Osteoblast (primary cell): ENCODE results near the gene CALML5. TPM values are rescaled to one million over a fixed set of nuclear protein-coding genes. Genes with fewer than 3 reads are reported as not detected.
A peak's percentile ranks its signal among the peaks of the same experiment; 100 is the strongest.

ENCODE experiments used
- DNase-seq: peaks from one replicate; pipeline ENCODE4 v3.0.0; 2011; ENCODE audit warnings: low spot score, mixed read lengths; ENCODE audit not compliant: insufficient read length; ENCODE audit errors: missing footprints
- H2AFZ ChIP-seq: 2 replicates; pipeline ENCODE4 v1.6.0; 2011; ENCODE audit warnings: mild to moderate bottlenecking, low read length
- H3K27ac ChIP-seq: 2 replicates; pipeline ENCODE4 v1.5.1; 2011; ENCODE audit warnings: mild to moderate bottlenecking, low read depth, low read length, moderate library complexity
- H3K27me3 ChIP-seq: 2 replicates; pipeline ENCODE4 v1.6.0; 2012; ENCODE audit warnings: mild to moderate bottlenecking, control low read depth, inconsistent platforms, low read length, moderate library complexity; ENCODE audit not compliant: insufficient read depth
- H3K36me3 ChIP-seq: 2 replicates; pipeline ENCODE4 v1.5.1; 2011; ENCODE audit warnings: mild to moderate bottlenecking, low read length, control low read depth, moderate library complexity; ENCODE audit not compliant: insufficient read depth
- H3K4me1 ChIP-seq: 2 replicates; pipeline ENCODE4 v1.5.1; 2011; ENCODE audit warnings: mild to moderate bottlenecking, low read length, control low read depth, moderate library complexity; ENCODE audit not compliant: insufficient read depth
- H3K4me2 ChIP-seq: 2 replicates; pipeline ENCODE4 v1.6.0; 2011; ENCODE audit warnings: mild to moderate bottlenecking, low read length; ENCODE audit not compliant: insufficient read depth
- H3K4me3 ChIP-seq: fragments of 200-600 bp; sonication (generic); 3 replicates; pipeline ENCODE4 v1.5.1; 2012; ENCODE audit warnings: mild to moderate bottlenecking, low read length, inconsistent platforms; ENCODE audit not compliant: insufficient read depth
- H3K79me2 ChIP-seq: 2 replicates; pipeline ENCODE4 v1.6.0; 2012; ENCODE audit warnings: mild to moderate bottlenecking, low read length, control low read depth, inconsistent platforms; ENCODE audit not compliant: insufficient read depth
- H3K9me3 ChIP-seq: 2 replicates; pipeline ENCODE4 v1.5.1; 2011; ENCODE audit warnings: low read depth, low read length, control low read depth
- H4K20me1 ChIP-seq: 2 replicates; pipeline ENCODE4 v1.6.0; 2012; ENCODE audit warnings: mild to moderate bottlenecking, low read length, control low read depth; ENCODE audit not compliant: insufficient read depth
- CTCF ChIP-seq: IDR thresholded peaks from 2 replicates; pipeline ENCODE4 v1.5.1; 2011; ENCODE audit warnings: mild to moderate bottlenecking, low read depth, low read length, moderate library complexity; ENCODE audit errors: extremely low read depth
- total RNA-seq: library from RNA; depleted of rRNA; stranded (reverse); fragments of >200 nt; gene quantifications from 2 replicates; pipeline ENCODE4 v1.2.3, GENCODE V29; 2012

The CALML5 gene
- total RNA-seq, 1 donor = not detected

GRCh38 chr10:5506246-5506645 lies 6.9 kb upstream of the CALML5 start:
- H3K4me1 ChIP-seq = no peaks in the 10 kb centered on the region

DNA sequence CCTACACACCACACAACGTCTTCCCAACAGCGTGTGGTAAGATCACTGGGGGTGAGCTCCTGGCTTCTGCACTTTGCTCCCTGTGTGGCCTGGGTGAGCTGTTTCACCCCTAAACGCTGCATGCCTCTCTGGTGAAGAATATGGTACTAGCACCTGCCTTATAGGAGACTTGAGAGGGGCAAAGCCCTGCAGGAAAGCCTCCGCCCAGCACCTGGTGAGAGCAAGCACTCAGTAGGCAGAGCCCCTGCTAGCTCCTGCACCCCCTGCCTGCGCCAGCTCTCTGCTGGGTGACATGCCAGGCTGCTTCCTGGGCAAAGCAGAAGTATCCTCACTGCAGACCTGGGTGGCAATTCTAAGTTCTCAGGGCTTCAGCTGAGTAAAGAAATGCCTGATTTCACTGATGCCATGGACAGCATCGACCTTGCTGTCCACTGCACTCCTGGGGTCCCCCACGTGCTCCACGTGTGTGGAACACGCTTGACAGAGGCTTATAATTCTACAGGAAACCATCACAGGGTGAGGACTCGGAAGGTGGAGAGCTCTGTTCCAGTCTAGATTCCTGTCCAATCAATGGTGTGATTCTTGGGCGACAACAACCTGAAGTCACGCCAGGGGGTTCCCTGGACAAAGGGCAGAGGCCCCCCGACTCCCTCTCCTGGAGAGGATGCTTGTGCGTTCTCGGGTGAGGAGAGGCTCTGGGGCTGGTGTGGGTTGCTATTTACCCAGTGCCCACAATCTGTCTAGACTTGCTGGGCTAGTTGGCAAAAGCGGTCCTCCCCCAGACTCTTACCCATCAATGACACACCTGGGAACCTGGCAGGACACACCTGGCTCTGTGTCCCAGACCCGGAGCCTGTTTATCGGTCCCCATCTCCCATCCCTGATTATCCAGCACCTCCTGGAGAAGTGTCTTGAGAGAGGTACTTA lies 5.0 kb upstream of the CALML5 start:
- Histone ChIP-seq H3K27me3 (peaks cover 30% of the 10 kb centered on the region), H3K4me1 (no peaks in the 10 kb centered on the region), H3K79me2 (no peaks in the 10 kb centered on the region), H2AFZ (no peak overlapping the region), H3K9me3 (no peaks in the 10 kb centered on the region), H3K4me3 (no peak overlapping the region), H3K36me3 (no peaks in the 10 kb centered on the region), H3K27ac (no peak overlapping the region), H3K4me2 (no peak overlapping the region), H4K20me1 (no peaks in the 10 kb centered on the region)
- TF ChIP-seq CTCF = no peak
- DNase-seq = peak; percentile 74

More at GRCh38 chr10:5506246-5506645, 6.9 kb upstream of the CALML5 start:
- no peaks in the 10 kb centered on the region for H3K9me3 ChIP-seq
- no peaks in the 10 kb centered on the region for H3K36me3 ChIP-seq
- no peaks in the 10 kb centered on the region for H4K20me1 ChIP-seq
- peaks cover 23% of the 10 kb centered on the region for H3K27me3 ChIP-seq
- H3K27ac ChIP-seq = no peak overlapping the region
- H3K4me3 ChIP-seq = no peak overlapping the region
- no peak for DNase-seq
- no peaks in the 10 kb centered on the region for H3K79me2 ChIP-seq
- no peak overlapping the region for H2AFZ ChIP-seq
- TF ChIP-seq CTCF = no peak
- H3K4me2 ChIP-seq = no peak overlapping the region

GRCh38 chr10:5503477-5503835 lies 4.1 kb upstream of the CALML5 start:
- H4K20me1 ChIP-seq = no peaks in the 10 kb centered on the region
- peaks cover 28% of the 10 kb centered on the region for H3K27me3 ChIP-seq
- no peaks in the 10 kb centered on the region for H3K4me1 ChIP-seq
- no peak overlapping the region for H2AFZ ChIP-seq
- peak; percentile 18 for DNase-seq
- H3K27ac ChIP-seq = no peak overlapping the region
- no peaks in the 10 kb centered on the region for H3K36me3 ChIP-seq
- H3K9me3 ChIP-seq = no peaks in the 10 kb centered on the region
- H3K79me2 ChIP-seq = no peaks in the 10 kb centered on the region
- no peak for TF ChIP-seq CTCF
- H3K4me3 ChIP-seq = no peak overlapping the region
- H3K4me2 ChIP-seq = no peak overlapping the region
